HG03025 (cell line): ENCODE measurements around the gene SLC22A17.

Experiments
- ATAC-seq: cut with Tn5 transposase; IDR thresholded peaks from one replicate; pipeline ENCODE4 v1.9.1; 2021; ENCODE audit warnings: mild to moderate bottlenecking, moderate library complexity; ENCODE audit not compliant: unreplicated experiment, low FRiP score

SLC22A17 gene

GRCh38 chr14:23382731-23383440 lies 30.2 kb upstream of the SLC22A17 start:
- ATAC-seq = no peak

- no peak for ATAC-seq
Measured at GRCh38 chr14:23382276-23382675, 29.6 kb upstream of the SLC22A17 start.

- ATAC-seq = no peak
Measured at GRCh38 chr14:23381871-23382270, 29.2 kb upstream of the SLC22A17 start.

GRCh38 chr14:23380976-23381375 lies 28.3 kb upstream of the SLC22A17 start:
- ATAC-seq = no peak

GRCh38 chr14:23380197-23380914 lies 27.7 kb upstream of the SLC22A17 start:
- no peak for ATAC-seq

- ATAC-seq = no peak
Measured at GRCh38 chr14:23379366-23380196, 26.9 kb upstream of the SLC22A17 start.

GRCh38 chr14:23378612-23379220 lies 26.0 kb upstream of the SLC22A17 start:
- ATAC-seq = no peak

GRCh38 chr14:23377573-23378563 lies 25.2 kb upstream of the SLC22A17 start:
- ATAC-seq = no peak

GRCh38 chr14:23377198-23377550 lies 24.5 kb upstream of the SLC22A17 start:
- ATAC-seq = no peak

GRCh38 chr14:23376482-23377197 lies 24.0 kb upstream of the SLC22A17 start, which contains the start of gene CMTM5:
Gene CMTM5 (plus strand): TSS chr14:23377046. CDS start chr14:23377252, 206 bp downstream.
- ATAC-seq = no peak

GRCh38 chr14:23375527-23376251 lies 23.0 kb upstream of the SLC22A17 start:
- no peak for ATAC-seq

GRCh38 chr14:23373041-23373440 lies 20.4 kb upstream of the SLC22A17 start:
- no peak for ATAC-seq

- no peak for ATAC-seq
Measured at GRCh38 chr14:23372509-23372908, 19.8 kb upstream of the SLC22A17 start, which contains the start of gene IL25. Gene IL25 (plus strand): TSS chr14:23372809.

GRCh38 chr14:23371865-23372264 lies 19.2 kb upstream of the SLC22A17 start:
- no peak for ATAC-seq

GRCh38 chr14:23370221-23370620 lies 17.5 kb upstream of the SLC22A17 start:
- ATAC-seq = no peak

GRCh38 chr14:23366426-23366921 lies 13.8 kb upstream of the SLC22A17 start:
- no peak for ATAC-seq

- ATAC-seq = no peak
Measured at GRCh38 chr14:23365732-23366425, 13.2 kb upstream of the SLC22A17 start.
